GM10248 (cell line): ENCODE data around the gene DCLRE1C.
"Not testable (repeated sequence)": the region's sequence is repeated elsewhere in the genome, so short reads cannot be mapped to it uniquely, and the experiment has no call there.

ENCODE experiments used
- CTCF ChIA-PET: fragments of 300-600 bp; sonication (Branson Sonifier 250); formaldehyde crosslinking; extraction: SDS; loops from one replicate; lab custom pipeline; 2021; ENCODE audit warnings: antibody characterized with exemption; lab: Yijun Ruan, JAX
- POLR2A ChIA-PET: fragments of 350-650 bp; sonication (Branson Sonifier 250); formaldehyde crosslinking; extraction: SDS; loops from one replicate; lab custom pipeline; 2020; ENCODE audit warnings: antibody characterized with exemption; lab: Yijun Ruan, JAX
- DNase-seq: peaks from one replicate; pipeline ENCODE4 v3.0.0; 2012; ENCODE audit errors: extremely low spot score
- TF ChIP-seq, protein P1 (sequence below): IDR thresholded peaks from 2 replicates; pipeline ENCODE4 v1.5.1; 2012; ENCODE audit warnings: mild to moderate bottlenecking, low read depth; ENCODE audit errors: extremely low read depth, missing control alignments, control extremely low read depth

DCLRE1C gene

GRCh38 chr10:14975672-14976273 is 21.9 kb upstream of the DCLRE1C start:
- TF ChIP-seq, protein P1, sequence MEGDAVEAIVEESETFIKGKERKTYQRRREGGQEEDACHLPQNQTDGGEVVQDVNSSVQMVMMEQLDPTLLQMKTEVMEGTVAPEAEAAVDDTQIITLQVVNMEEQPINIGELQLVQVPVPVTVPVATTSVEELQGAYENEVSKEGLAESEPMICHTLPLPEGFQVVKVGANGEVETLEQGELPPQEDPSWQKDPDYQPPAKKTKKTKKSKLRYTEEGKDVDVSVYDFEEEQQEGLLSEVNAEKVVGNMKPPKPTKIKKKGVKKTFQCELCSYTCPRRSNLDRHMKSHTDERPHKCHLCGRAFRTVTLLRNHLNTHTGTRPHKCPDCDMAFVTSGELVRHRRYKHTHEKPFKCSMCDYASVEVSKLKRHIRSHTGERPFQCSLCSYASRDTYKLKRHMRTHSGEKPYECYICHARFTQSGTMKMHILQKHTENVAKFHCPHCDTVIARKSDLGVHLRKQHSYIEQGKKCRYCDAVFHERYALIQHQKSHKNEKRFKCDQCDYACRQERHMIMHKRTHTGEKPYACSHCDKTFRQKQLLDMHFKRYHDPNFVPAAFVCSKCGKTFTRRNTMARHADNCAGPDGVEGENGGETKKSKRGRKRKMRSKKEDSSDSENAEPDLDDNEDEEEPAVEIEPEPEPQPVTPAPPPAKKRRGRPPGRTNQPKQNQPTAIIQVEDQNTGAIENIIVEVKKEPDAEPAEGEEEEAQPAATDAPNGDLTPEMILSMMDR = peak; percentile 19
- POLR2A ChIA-PET = no interaction called here
- no peak for DNase-seq

DNA sequence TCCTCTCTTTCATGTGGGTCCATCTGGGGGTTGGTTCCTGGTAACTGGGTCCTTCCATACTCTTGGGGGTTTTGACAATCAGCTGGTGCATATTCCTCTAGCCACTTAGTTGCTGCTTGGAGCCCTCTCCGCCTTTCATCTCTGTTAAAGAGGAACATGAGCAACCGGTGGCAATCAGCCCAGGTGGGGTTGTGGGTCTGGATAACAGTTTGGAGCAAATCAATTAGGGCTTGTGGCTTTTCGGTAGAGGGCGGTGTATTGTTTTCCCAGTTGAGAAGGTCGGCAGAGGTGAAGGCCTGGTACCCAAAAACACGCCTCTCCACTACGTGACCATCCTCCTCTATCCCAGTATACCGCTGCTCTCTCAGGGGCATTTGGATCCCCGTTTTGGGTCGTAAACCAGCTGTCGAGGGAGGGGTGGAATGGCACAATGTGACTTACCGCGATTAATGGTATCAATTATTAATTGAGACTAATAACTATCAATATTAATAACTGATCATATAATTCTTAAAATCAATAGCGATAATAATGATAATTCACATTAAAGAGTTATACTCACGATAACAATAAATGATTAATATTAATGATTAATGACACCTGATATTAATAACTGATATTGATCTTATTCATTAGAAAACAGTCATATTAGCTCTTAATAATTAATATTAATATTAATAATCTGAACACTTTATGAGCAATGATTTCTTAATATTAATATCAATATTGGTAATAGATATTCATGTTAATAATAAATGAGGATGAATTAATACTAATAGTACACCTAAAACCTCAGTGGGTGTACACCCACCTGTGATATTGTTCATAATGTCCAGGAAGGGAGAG is 20.5 kb upstream of the DCLRE1C start:
- DNase-seq, POLR2A ChIA-PET: not testable (repeated sequence)
- CTCF ChIA-PET = interaction anchor here (0.9 kb wide), 1 partner anchor 284 kb away, joined by 3 read pairs; no protein-coding TSS in a partner anchor

More at GRCh38 chr10:14975672-14976273, 21.9 kb upstream of the DCLRE1C start:
- CTCF ChIA-PET = no interaction called here

DNA sequence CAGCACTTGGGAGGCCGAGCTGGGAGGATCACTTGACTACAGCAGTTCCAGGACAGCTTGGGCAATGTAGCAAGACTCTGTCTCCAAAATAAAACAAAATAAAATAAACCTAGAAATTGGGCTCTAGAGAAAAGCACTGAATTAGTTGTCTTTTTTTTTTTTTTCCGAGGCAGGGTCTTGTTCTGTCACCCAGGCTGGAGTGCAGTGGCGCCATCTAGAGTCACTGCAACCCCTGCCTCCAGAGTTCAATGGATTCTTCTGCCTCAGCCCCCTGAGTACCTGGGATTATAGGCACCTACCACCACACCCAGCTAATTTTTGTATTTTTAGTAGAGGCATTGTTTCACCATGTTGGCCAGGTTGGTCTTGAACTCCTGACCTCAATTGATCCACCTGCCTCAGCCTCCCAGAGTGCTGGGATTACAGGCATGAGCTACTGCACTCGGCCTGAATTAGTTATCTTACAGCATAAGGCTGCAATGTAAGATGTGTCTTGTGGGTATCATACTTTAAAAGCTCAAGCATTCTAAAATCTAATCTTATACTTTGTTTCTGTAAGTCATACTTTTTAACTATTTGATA is 18.1 kb upstream of the DCLRE1C start:
- CTCF ChIA-PET = interaction anchor here (0.7 to 2.9 kb wide), 16 partner anchors 10 to 777 kb away, joined by 3 to 18 read pairs (median 4); partner anchors contain the start of genes CDNF, DCLRE1C, HSPA14 and MEIG1
- TF ChIP-seq, protein P1 = peak; percentile 53
- no peak for DNase-seq
- POLR2A ChIA-PET = no interaction called here

DNA sequence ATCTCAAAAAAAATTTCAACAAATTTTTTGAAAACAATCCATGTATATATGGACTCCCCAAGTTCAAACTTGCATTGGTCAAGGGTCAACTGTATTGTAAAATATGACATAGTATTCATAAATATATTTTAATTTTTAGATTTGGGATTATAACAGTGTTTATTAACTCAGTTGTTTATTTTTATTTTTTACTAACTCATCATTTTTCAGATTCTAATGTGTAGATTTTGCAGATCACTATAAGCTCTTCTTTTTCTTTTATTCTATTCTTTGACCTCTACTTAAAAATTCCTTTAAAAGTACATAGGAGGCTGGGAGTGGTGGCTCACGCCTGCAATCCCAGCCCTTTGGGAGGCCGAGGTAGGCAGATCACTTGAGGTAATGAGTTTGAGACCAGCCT is 14.0 kb upstream of the DCLRE1C start:
- POLR2A ChIA-PET = no interaction called here
- TF ChIP-seq, protein P1 = no peak
- no peak for DNase-seq
- CTCF ChIA-PET = interaction anchor here (0.6 kb wide), 1 partner anchor 456 kb away, joined by 3 read pairs; no protein-coding TSS in a partner anchor

GRCh38 chr10:14959221-14960057 is 5.5 kb upstream of the DCLRE1C start, which contains the start of gene MEIG1:
TSS of gene MEIG1 (plus strand) at chr10:14959388. CDS start at chr10:14966469, 7,081 bp downstream.
- POLR2A ChIA-PET = interaction anchor here (0.6 to 0.9 kb wide), 4 partner anchors 81 to 774 kb away, joined by 3 to 6 read pairs (median 4); partner anchors contain the start of gene SUV39H2
- CTCF ChIA-PET = interaction anchor here (0.9 to 2.2 kb wide), 5 partner anchors 12 to 422 kb away, joined by 3 to 6 read pairs (median 4); partner anchors contain the start of genes CDNF, HSPA14, MSANTD7 and SUV39H2
- peak; percentile 94 for DNase-seq
- TF ChIP-seq, protein P1 = no peak

- DNase-seq = no peak
- TF ChIP-seq, protein P1 = no peak
- CTCF ChIA-PET = interaction anchor here (0.9 to 2.2 kb wide), 5 partner anchors 10 to 422 kb away, joined by 3 to 6 read pairs (median 4); partner anchors contain the start of genes CDNF, HSPA14 and MSANTD7
- POLR2A ChIA-PET = interaction anchor here (0.6 to 0.9 kb wide), 5 partner anchors 81 to 773 kb away, joined by 3 to 6 read pairs (median 4); partner anchors contain the start of genes HSPA14, MSANTD7 and SUV39H2
Measured at GRCh38 chr10:14958872-14959220, 5.0 kb upstream of the DCLRE1C start.
